ENCODE results near the gene BCL7C. TPM values are rescaled to one million over a fixed set of nuclear protein-coding genes. Genes with fewer than 3 reads are reported as not detected.

BCL7C gene
- total RNA-seq, 1 donor from 2014 or later: 53.9 TPM

GRCh38 chr16:30914830-30915229, 21.0 kb upstream of the BCL7C start:
- no peak overlapping the region for H3K27ac Mint-ChIP-seq (ENCODE audit: unreplicated experiment)
- DNase-seq (ENCODE audit: low spot score): no peak
- H3K9me3 Mint-ChIP-seq (ENCODE audit: unreplicated experiment): no peaks in the 10 kb centered on the region
- no peak for TF ChIP-seq CTCF (IDR thresholded peaks at IDR 0.05; ENCODE audit: unreplicated experiment)
- peaks cover 3% of the 10 kb centered on the region for H3K27me3 Mint-ChIP-seq (ENCODE audit: unreplicated experiment)
- H3K36me3 Mint-ChIP-seq (ENCODE audit: low read depth, unreplicated experiment): no peaks in the 10 kb centered on the region
- H3K4me1 Mint-ChIP-seq (ENCODE audit: unreplicated experiment): no peaks in the 10 kb centered on the region
- no peak overlapping the region for H3K4me3 Mint-ChIP-seq (ENCODE audit: unreplicated experiment)

DNA sequence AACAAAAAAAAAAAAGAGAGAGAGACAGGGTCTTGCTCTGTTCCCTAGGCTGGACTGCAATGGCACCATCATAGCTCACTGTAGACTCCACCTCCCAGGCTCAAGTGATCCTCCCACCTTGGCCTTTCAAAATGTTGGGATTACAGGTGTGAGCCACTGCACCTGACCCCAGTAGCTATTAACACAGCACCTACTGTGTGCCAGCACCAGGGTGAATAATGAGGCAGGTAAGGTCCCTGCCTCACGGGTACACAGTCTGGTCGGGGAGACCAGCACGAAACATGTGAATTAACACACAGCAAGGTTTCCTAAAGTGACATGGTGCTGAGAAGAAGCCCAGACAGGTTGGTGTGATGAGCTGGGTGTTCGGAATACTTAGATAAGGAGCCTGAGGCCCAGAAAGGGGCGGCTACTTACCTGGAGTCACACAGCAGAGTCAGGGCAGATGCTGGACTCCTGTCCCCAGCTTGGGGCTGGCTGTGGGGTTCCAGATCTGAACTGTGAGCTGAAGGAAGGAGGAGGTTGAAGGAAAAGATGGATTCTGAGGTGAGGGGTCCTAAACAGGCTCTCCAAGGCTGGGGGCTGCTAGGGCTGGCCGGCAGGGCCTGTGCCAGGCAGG, 19.0 kb upstream of the BCL7C start:
- no peaks in the 10 kb centered on the region for H3K9me3 Mint-ChIP-seq (ENCODE audit: unreplicated experiment)
- peaks cover 1% of the 10 kb centered on the region for H3K4me1 Mint-ChIP-seq (ENCODE audit: unreplicated experiment)
- no peak for DNase-seq (ENCODE audit: low spot score)
- peaks cover 4% of the 10 kb centered on the region for H3K27me3 Mint-ChIP-seq (ENCODE audit: unreplicated experiment)
- peak overlapping the region; percentile 48 for H3K27ac Mint-ChIP-seq (ENCODE audit: unreplicated experiment)
- H3K36me3 Mint-ChIP-seq (ENCODE audit: low read depth, unreplicated experiment): no peaks in the 10 kb centered on the region
- no peak overlapping the region for H3K4me3 Mint-ChIP-seq (ENCODE audit: unreplicated experiment)
- TF ChIP-seq CTCF (IDR thresholded peaks at IDR 0.05; ENCODE audit: unreplicated experiment): no peak

DNA sequence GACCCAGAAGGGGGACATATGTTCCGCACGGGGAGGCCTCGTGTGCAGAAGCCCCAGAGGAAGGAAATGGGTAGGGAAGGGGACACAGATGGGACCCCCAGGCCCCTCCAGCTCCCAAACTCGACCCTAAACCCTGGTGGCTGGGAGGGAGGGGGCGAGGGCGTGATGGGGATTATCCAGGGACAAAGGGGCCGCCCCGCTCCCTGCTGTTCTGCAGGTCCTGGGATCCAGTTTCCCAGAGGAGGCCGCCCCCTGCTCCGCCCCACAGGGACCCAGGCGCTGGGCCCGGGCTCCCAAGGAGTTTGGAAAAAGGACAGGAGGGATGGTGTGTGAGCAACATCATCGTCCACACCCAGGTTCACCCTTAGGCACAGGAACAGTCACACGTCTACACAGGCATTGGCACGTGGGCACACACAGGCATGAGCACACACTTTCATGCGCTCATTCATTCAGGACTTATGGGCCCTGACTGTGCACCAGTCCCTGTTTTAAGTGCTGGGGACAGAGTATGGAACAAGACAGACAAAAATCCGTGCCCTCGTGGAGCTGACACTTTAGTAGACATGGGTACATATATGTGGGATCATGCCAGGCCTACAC, 16.7 kb upstream of the BCL7C start:
- TF ChIP-seq CTCF (IDR thresholded peaks at IDR 0.05; ENCODE audit: unreplicated experiment): no peak
- Mint-ChIP-seq H3K4me1 (ENCODE audit: unreplicated experiment) (peaks cover 6% of the 10 kb centered on the region), H3K36me3 (ENCODE audit: low read depth, unreplicated experiment) (no peaks in the 10 kb centered on the region), H3K9me3 (ENCODE audit: unreplicated experiment) (no peaks in the 10 kb centered on the region), H3K27ac (ENCODE audit: unreplicated experiment) (no peak overlapping the region), H3K27me3 (ENCODE audit: unreplicated experiment) (peaks cover 2% of the 10 kb centered on the region), H3K4me3 (ENCODE audit: unreplicated experiment) (no peak overlapping the region)
- DNase-seq (ENCODE audit: low spot score): no peak

- DNase-seq (ENCODE audit: low spot score): no peak
- no peak for TF ChIP-seq CTCF (IDR thresholded peaks at IDR 0.05; ENCODE audit: unreplicated experiment)
- Mint-ChIP-seq H3K4me3 (ENCODE audit: unreplicated experiment) (no peak overlapping the region), H3K9me3 (ENCODE audit: unreplicated experiment) (no peaks in the 10 kb centered on the region), H3K27me3 (ENCODE audit: unreplicated experiment) (peaks cover 5% of the 10 kb centered on the region), H3K4me1 (ENCODE audit: unreplicated experiment) (peaks cover 31% of the 10 kb centered on the region), H3K27ac (ENCODE audit: unreplicated experiment) (no peak overlapping the region), H3K36me3 (ENCODE audit: low read depth, unreplicated experiment) (peaks cover 3% of the 10 kb centered on the region)
Measured at GRCh38 chr16:30907064-30907463, 13.2 kb upstream of the BCL7C start.

- peaks cover 5% of the 10 kb centered on the region for H3K27me3 Mint-ChIP-seq (ENCODE audit: unreplicated experiment)
- peaks cover 31% of the 10 kb centered on the region for H3K4me1 Mint-ChIP-seq (ENCODE audit: unreplicated experiment)
- peaks cover 3% of the 10 kb centered on the region for H3K36me3 Mint-ChIP-seq (ENCODE audit: low read depth, unreplicated experiment)
- no peak for TF ChIP-seq CTCF (IDR thresholded peaks at IDR 0.05; ENCODE audit: unreplicated experiment)
- no peaks in the 10 kb centered on the region for H3K9me3 Mint-ChIP-seq (ENCODE audit: unreplicated experiment)
- H3K4me3 Mint-ChIP-seq (ENCODE audit: unreplicated experiment): no peak overlapping the region
- peak overlapping the region; percentile 98 for H3K27ac Mint-ChIP-seq (ENCODE audit: unreplicated experiment)
- DNase-seq (ENCODE audit: low spot score): no peak
Measured at GRCh38 chr16:30904114-30904780, 10.4 kb upstream of the BCL7C start.
